T47D (cell line): ENCODE measurements around the gene BCL2.

ENCODE experiments used
- DNase-seq, 2 experiments: peaks; one replicate each; pipeline versions ENCODE4 v3.0.0 to v3.0.0-alpha.2; 2011 to 2012; ENCODE audit warnings: low read depth in 1 of 2, low spot score in 1 of 2
- JUND ChIP-seq: IDR thresholded peaks from 2 replicates; pipeline ENCODE4 v1.6.1; 2012; ENCODE audit warnings: low read depth
- in situ Hi-C: cut with HindIII; loops from 2 replicates; pipeline ENCODE4 v1.10.0; 2016; ENCODE audit warnings: low sequenced_read_pairs, low pct_unique_long_range_greater_than_20kb

Gene BCL2

GRCh38 chr18:63320975-63321265 is 1.4 kb upstream of the BCL2 start:
- in situ Hi-C loops: no loop called here
- DNase-seq: peak in 1 of 2 experiments; percentile 49
- no peak for TF ChIP-seq JUND

DNA sequence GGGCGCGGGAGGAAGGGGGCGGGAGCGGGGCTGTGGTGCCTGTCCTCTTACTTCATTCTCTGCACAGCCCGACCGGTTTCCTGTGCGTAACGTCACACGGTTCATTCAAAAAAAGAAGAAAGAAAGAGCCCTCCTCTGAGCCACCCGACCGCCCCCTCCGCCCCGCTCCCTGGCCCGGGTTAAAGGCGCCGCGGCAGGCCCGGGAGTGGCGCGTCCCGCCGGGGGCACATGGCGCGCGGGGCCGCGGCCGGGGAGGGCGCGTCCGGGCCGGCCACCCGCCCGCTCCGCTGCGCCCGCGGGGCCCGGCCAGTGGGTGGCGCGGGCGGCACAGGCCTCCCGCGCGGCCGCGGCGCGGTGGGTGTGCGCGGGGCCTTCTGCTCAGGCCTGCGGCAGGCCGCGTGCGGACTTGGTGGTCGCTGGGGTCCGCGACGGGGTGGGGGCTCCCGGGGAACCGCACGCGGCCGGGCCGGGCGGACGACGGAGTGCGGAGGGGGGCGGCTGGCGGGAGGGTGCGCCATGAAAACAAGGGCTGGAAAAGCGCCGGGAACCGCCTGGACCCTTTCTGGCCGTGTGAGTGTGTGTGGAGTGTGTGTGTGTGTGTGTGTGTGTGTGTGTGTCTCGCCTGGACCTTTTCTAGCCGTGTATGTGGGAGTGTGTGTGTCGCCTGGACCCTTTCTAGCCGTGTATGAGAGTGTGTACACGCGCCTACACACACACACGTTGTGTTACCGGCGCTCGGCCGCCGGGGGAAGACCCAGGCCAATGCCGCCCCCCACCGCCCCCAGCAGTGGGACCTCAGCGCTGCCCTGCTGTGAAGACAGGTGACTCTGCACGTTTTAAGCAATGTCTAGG is 780 bp upstream of the BCL2 start:
- TF ChIP-seq JUND: no peak
- DNase-seq: peak; percentile 64 to 83
- in situ Hi-C loops: no loop called here

DNA sequence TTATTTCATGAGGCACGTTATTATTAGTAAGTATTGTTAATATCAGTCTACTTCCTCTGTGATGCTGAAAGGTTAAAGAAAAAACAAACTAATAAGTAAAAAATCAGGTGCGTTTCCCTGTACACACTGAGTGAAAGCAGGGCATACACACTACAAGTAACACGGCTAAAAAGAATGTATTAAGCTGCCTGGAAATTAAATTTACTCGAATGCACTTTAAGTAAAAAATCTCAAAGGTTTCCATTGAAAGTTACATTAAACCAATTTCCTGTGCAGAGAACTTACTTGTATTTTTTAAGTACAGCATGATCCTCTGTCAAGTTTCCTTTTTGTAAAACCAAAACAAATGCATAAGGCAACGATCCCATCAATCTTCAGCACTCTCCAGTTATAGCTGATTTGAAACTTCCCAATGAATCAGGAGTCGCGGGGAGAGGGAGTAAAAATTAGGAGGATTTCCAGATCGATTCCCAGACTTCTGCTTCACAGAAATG is 633 bp downstream of the BCL2 start:
- TF ChIP-seq JUND: no peak
- no peak for DNase-seq
- in situ Hi-C loops: no loop called here

- TF ChIP-seq JUND: no peak
- peak in 1 of 2 experiments; percentile 26 for DNase-seq
- in situ Hi-C loops: no loop called here
Observed at GRCh38 chr18:63317982-63318888, 1.3 kb downstream of the BCL2 start.

- no peak for DNase-seq
- in situ Hi-C loops: no loop called here
- TF ChIP-seq JUND: no peak
Observed at GRCh38 chr18:63317556-63317946, 2.0 kb downstream of the BCL2 start.

DNA sequence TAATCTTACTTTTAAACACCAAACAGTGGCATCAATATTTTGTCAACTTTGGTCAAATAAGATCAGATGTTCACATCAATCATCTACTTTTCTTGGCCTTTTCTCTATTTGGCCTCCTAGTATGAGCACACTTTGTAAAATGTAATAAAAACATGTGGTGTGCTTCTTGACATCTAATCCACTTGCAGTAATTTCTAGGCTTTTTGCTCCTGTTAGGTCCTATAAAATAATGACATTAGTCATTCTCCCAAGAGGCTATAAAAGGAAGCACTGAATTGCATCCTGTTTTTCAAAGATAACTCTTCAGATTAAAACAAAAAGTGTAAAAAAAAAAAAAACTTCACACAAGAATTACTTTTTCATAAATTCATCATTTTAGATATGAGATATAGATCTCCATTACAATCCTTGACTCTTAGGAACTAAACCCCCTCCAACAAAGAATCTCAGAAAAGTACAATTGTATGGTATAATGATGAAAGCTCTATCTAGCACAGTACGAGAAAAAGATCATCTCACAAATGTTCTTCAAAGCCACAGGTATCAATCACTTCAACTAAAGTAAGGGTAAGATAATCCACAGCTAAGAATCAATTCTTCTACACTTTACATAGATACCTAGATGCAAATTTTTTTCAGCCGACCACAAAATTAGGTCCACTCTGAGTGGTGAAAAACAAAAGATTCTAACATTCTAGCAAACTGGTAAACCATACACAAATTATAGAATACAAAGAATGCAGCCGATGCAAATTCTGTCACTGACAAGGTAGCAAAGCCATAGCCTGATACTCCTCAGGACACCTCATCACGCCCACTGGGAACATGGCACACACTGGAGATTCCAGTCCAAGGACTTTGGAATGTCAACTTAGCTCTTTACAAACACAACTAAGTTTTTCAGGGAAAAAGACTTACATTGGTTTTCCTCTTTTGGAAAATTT is 2.7 kb downstream of the BCL2 start:
- no peak for DNase-seq
- no peak for TF ChIP-seq JUND
- in situ Hi-C loops: no loop called here

DNA sequence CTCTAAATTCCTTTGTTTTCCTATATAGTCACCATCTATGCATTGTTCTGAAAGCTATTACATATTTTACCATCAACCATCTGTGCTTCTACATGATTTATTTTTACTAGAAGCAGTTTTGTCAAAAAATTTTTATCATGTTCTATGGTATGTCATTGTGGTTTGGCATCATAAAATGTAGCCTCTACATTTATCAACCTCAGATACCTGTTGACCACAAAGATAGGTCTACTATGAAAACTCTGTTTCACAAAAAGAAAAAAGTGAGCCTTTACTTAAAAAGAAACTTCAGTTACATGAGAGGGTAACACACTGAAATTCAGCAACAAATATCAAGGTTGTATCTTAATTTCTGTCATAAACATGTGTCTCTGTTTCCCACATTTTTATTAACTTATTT is 3.7 kb downstream of the BCL2 start:
- no peak for DNase-seq
- TF ChIP-seq JUND: no peak
- in situ Hi-C loops: no loop called here

DNA sequence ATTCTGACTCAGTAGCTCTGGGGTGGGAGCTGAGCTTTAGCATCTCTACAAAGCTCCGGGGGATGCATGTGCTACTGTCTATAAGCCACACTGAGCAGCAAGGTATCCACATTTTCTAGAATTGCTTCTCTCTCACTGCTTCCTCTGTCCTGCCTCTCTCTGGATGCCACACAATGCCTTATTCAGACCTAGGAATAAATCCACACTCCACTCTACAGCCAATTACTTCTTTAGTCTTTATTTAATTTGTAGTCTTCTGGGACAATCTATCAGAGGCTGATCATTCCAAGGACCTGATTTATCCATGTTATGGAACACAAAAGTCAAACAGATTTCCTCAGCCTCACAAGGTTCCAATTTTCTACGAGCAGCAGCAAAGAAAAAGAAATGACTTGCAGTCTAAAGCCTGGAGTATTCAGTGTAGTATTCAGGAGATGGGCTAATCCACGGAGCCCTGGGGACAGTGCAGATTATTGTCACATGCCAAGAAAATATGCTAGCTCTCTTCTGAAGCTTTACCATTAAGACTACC is 4.4 kb downstream of the BCL2 start:
- no peak for DNase-seq
- no peak for TF ChIP-seq JUND
- in situ Hi-C loops: no loop called here

GRCh38 chr18:63314062-63314790 is 5.3 kb downstream of the BCL2 start:
- TF ChIP-seq JUND: no peak
- in situ Hi-C loops: no loop called here
- DNase-seq: no peak

- no peak for DNase-seq
- in situ Hi-C loops: no loop called here
- no peak for TF ChIP-seq JUND
Observed at GRCh38 chr18:63313396-63313917, 6.1 kb downstream of the BCL2 start.

GRCh38 chr18:63312737-63313395 is 6.7 kb downstream of the BCL2 start:
- in situ Hi-C loops: no loop called here
- DNase-seq: no peak
- no peak for TF ChIP-seq JUND
